H9 (cell line): ENCODE data around the gene ANKRD13C. TPM values are rescaled to one million over a fixed set of nuclear protein-coding genes. Genes with fewer than 3 reads are reported as not detected.

Source experiments
- DNase-seq: peaks from one replicate; pipeline ENCODE4 v3.0.0-alpha.2; 2017
- H2AFZ ChIP-seq: one replicate; pipeline ENCODE4 v1.6.1; 2013; ENCODE audit warnings: mild to moderate bottlenecking, low read length, control low read depth, moderate library complexity
- H2AK5ac ChIP-seq: 2 replicates; pipeline ENCODE4 v1.6.1; 2013; ENCODE audit warnings: low read length, control low read depth, mixed read lengths; ENCODE audit not compliant: insufficient read length
- H2BK120ac ChIP-seq: one replicate; pipeline ENCODE4 v1.6.1; 2013; ENCODE audit warnings: low read depth, mild to moderate bottlenecking, low read length, control low read depth, inconsistent platforms; ENCODE audit not compliant: poor library complexity, severe bottlenecking
- H2BK12ac ChIP-seq: 2 replicates; pipeline ENCODE4 v1.6.1; 2013; ENCODE audit warnings: low read length, control low read depth, mixed read lengths, low read depth; ENCODE audit not compliant: insufficient read length
- H2BK15ac ChIP-seq: 2 replicates; pipeline ENCODE4 v1.6.1; 2013; ENCODE audit warnings: low read depth, low read length, control low read depth
- H2BK20ac ChIP-seq: one replicate; pipeline ENCODE4 v1.6.1; 2013; ENCODE audit warnings: low read depth, mild to moderate bottlenecking, low read length, control low read depth, inconsistent platforms; ENCODE audit not compliant: poor library complexity, severe bottlenecking
- H2BK5ac ChIP-seq: 2 replicates; pipeline ENCODE4 v1.6.1; 2013; ENCODE audit warnings: low read length, control low read depth, mixed read lengths; ENCODE audit not compliant: insufficient read length
- H3K14ac ChIP-seq: 2 replicates; pipeline ENCODE4 v1.6.1; 2013; ENCODE audit warnings: low read length, control low read depth; ENCODE audit not compliant: insufficient read depth
- H3K18ac ChIP-seq: 2 replicates; pipeline ENCODE4 v1.6.1; 2013; ENCODE audit warnings: low read depth, mild to moderate bottlenecking, mixed read lengths, low read length, control low read depth; ENCODE audit not compliant: insufficient read length
- H3K23ac ChIP-seq: 2 replicates; pipeline ENCODE4 v1.6.1; 2013; ENCODE audit warnings: low read length, control low read depth, mixed read lengths, low read depth; ENCODE audit not compliant: insufficient read length
- H3K23me2 ChIP-seq: 2 replicates; pipeline ENCODE4 v1.6.1; 2013; ENCODE audit warnings: low read depth, mild to moderate bottlenecking, mixed read lengths, low read length, control low read depth; ENCODE audit not compliant: insufficient read length, poor library complexity, severe bottlenecking
- H3K27ac ChIP-seq: 2 replicates; pipeline ENCODE4 v1.5.1; 2013; ENCODE audit warnings: low read length, control low read depth, mixed read lengths, low read depth; ENCODE audit not compliant: insufficient read length
- H3K27me3 ChIP-seq: 2 replicates; pipeline ENCODE4 v1.6.1; 2013; ENCODE audit warnings: low read length, control low read depth, inconsistent platforms; ENCODE audit not compliant: insufficient read depth
- H3K4ac ChIP-seq: 2 replicates; pipeline ENCODE4 v1.6.1; 2013; ENCODE audit warnings: low read depth, mild to moderate bottlenecking, control low read depth, inconsistent platforms, low read length, moderate library complexity
- H3K4me1 ChIP-seq: 2 replicates; pipeline ENCODE4 v1.6.1; 2013; ENCODE audit warnings: low read length, control low read depth, inconsistent platforms; ENCODE audit not compliant: insufficient read depth
- H3K4me2 ChIP-seq: 2 replicates; pipeline ENCODE4 v1.6.1; 2013; ENCODE audit warnings: low read length, control low read depth, mixed read lengths; ENCODE audit not compliant: insufficient read length, insufficient read depth
- H3K56ac ChIP-seq: 2 replicates; pipeline ENCODE4 v1.6.1; 2013; ENCODE audit warnings: low read depth, mild to moderate bottlenecking, mixed read lengths, low read length, control low read depth; ENCODE audit not compliant: insufficient read length
- H3K79me1 ChIP-seq: 2 replicates; pipeline ENCODE4 v1.6.1; 2013; ENCODE audit warnings: low read depth, mild to moderate bottlenecking, moderate library complexity, low read length, control low read depth, inconsistent platforms; ENCODE audit not compliant: insufficient read depth, poor library complexity, severe bottlenecking
- H3K79me2 ChIP-seq: 2 replicates; pipeline ENCODE4 v1.6.1; 2013; ENCODE audit warnings: low read length, control low read depth, inconsistent platforms; ENCODE audit not compliant: insufficient read depth
- H3K9ac ChIP-seq: 2 replicates; pipeline ENCODE4 v1.6.1; 2013; ENCODE audit warnings: low read length, control low read depth, mixed read lengths; ENCODE audit not compliant: insufficient read length; ENCODE audit errors: extremely low read depth
- H3K9me3 ChIP-seq: one replicate; pipeline ENCODE4 v1.6.1; 2013; ENCODE audit warnings: low read depth, low read length, inconsistent platforms; ENCODE audit not compliant: control insufficient read depth
- H3T11ph ChIP-seq: one replicate; pipeline ENCODE4 v1.6.1; 2013; ENCODE audit warnings: mild to moderate bottlenecking, low read length, control low read depth, inconsistent platforms
- H4K20me1 ChIP-seq: one replicate; pipeline ENCODE4 v1.6.1; 2013; ENCODE audit not compliant: control insufficient read depth, insufficient read length, insufficient read depth
- H4K5ac ChIP-seq: 2 replicates; pipeline ENCODE4 v1.6.1; 2013; ENCODE audit warnings: low read depth, mild to moderate bottlenecking, mixed read lengths, low read length, control low read depth; ENCODE audit not compliant: insufficient read length
- H4K8ac ChIP-seq: replicated peaks from 2 replicates; pipeline ENCODE4 v1.6.1; 2013; ENCODE audit warnings: low read length, control low read depth, mixed read lengths, low read depth; ENCODE audit not compliant: insufficient read length
- H4K91ac ChIP-seq: 2 replicates; pipeline ENCODE4 v1.6.1; 2013; ENCODE audit warnings: low read depth, mild to moderate bottlenecking, moderate library complexity, mixed read lengths, low read length, control low read depth; ENCODE audit not compliant: insufficient read length
- H3K27ac Mint-ChIP-seq, 3 experiments: 2 replicates in 2 of 3; 3 replicates in 1 of 3; pipeline ENCODE4 v1.8.0; 2020 to 2021; ENCODE audit warnings: mixed read lengths in 3 of 3, mild to moderate bottlenecking in 1 of 3, moderate library complexity in 1 of 3
- H3K27me3 Mint-ChIP-seq: 2 replicates; pipeline ENCODE4 v1.8.0; 2021; ENCODE audit warnings: low read depth, mild to moderate bottlenecking, moderate library complexity, mixed read lengths
- H3K36me3 Mint-ChIP-seq, 3 experiments: 2 replicates in 2 of 3; 3 replicates in 1 of 3; pipeline ENCODE4 v1.8.0; 2020 to 2021; ENCODE audit warnings: low read depth in 3 of 3, mixed read lengths in 3 of 3; ENCODE audit not compliant: insufficient read depth in 1 of 3
- H3K4me1 Mint-ChIP-seq, 2 experiments: 2 replicates each; pipeline ENCODE4 v1.8.0; 2020; ENCODE audit warnings: mixed read lengths in 2 of 2
- H3K4me3 Mint-ChIP-seq, 2 experiments: 2 replicates in 1 of 2; 3 replicates in 1 of 2; pipeline ENCODE4 v1.8.0; 2020 to 2021; ENCODE audit warnings: mild to moderate bottlenecking in 2 of 2, mixed read lengths in 2 of 2, moderate library complexity in 1 of 2
- H3K9me3 Mint-ChIP-seq, 2 experiments: 2 replicates in 1 of 2; 3 replicates in 1 of 2; pipeline ENCODE4 v1.8.0; 2020; ENCODE audit warnings: mild to moderate bottlenecking in 2 of 2, mixed read lengths in 2 of 2, moderate library complexity in 1 of 2
- CTCF ChIP-seq: fragments of 200-600 bp; sonication (generic); conservative IDR thresholded peaks from 3 replicates; pipeline ENCODE4 v1.8.0; 2021; ENCODE audit warnings: antibody characterized with exemption, mild to moderate bottlenecking
- WGBS: extraction: QIAGEN DNeasy Blood & Tissue Kit; methylation state at CpG from one replicate; pipeline ENCODE4 v1.1.7; 2013; ENCODE audit warnings: missing lambda C conversion rate, low lambda C conversion rate, mixed read lengths; ENCODE audit not compliant: insufficient read length; ENCODE audit errors: extremely low coverage; 5-methylcytosine and 5-hydroxymethylcytosine counted together
- total RNA-seq: library from RNA; stranded (reverse); gene quantifications from 2 replicates; pipeline ENCODE4 v1.2.1, GENCODE V29; 2021

ANKRD13C gene
- total RNA-seq, 1 experiment from 2014 or later: 19.7 TPM

DNA sequence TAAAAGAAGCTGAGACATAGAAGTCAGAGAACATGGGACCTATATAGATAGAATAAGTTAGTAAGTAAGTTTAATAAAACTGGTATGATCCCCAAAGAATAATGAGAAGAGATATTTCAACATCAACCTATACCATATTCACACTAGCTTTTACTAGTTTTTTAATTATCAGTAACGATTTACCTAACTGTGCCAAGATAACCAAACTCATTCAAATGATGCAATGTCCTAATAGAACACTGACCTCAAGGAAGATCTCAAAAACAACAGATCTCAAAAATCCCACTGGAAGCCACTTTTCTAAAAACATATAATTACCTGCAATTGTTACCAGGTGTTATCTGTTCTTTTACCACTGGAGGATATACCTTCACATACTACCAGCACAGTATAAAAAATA lies 38.7 kb downstream of the ANKRD13C start:
- DNase-seq: no peak
- Histone ChIP-seq H4K20me1 (no peaks in the 10 kb centered on the region), H3K27me3 (no peaks in the 10 kb centered on the region), H4K5ac (no peak overlapping the region), H2AFZ (no peak overlapping the region), H3K23ac (no peak overlapping the region), H3K18ac (no peak overlapping the region), H3K9me3 (no peaks in the 10 kb centered on the region), H3K23me2 (no peaks in the 10 kb centered on the region), H2BK5ac (no peak overlapping the region), H2AK5ac (no peak overlapping the region), H3K79me2 (no peaks in the 10 kb centered on the region), H3K4me1 (no peaks in the 10 kb centered on the region), H3K9ac (no peak overlapping the region), H3T11ph (no peak overlapping the region), H2BK12ac (no peak overlapping the region), H3K4me2 (no peak overlapping the region), H4K91ac (no peak overlapping the region), H2BK120ac (no peak overlapping the region), H3K56ac (no peak overlapping the region), H3K79me1 (peaks cover 4% of the 10 kb centered on the region), H3K27ac (no peak overlapping the region), H2BK15ac (no peak overlapping the region), H3K4ac (no peak overlapping the region), H3K14ac (no peak overlapping the region), H2BK20ac (no peak overlapping the region), H4K8ac (no peak overlapping the region)
- Mint-ChIP-seq H3K36me3 (peaks cover 0 to 6% (median 0%) of the 10 kb centered on the region in 3 experiments; a peak in 1 of 7 replicates), H3K4me1 (no peaks in the 10 kb centered on the region), H3K27me3 (no peaks in the 10 kb centered on the region), H3K9me3 (no peaks in the 10 kb centered on the region), H3K27ac (no peak overlapping the region; a peak in 1 of 7 replicates), H3K4me3 (no peak overlapping the region)
- no peak for TF ChIP-seq CTCF
- WGBS: no CpG with 5 or more reads among the region's 1 CpG
